GM19193 (cell line): ENCODE data around the gene WAPL.

ENCODE experiments used
- POLR2A ChIP-seq: IDR thresholded peaks from 4 replicates; pipeline ENCODE4 v1.6.1; 2011; ENCODE audit not compliant: insufficient read depth, insufficient read length; ENCODE audit errors: extremely low read depth

WAPL gene

DNA sequence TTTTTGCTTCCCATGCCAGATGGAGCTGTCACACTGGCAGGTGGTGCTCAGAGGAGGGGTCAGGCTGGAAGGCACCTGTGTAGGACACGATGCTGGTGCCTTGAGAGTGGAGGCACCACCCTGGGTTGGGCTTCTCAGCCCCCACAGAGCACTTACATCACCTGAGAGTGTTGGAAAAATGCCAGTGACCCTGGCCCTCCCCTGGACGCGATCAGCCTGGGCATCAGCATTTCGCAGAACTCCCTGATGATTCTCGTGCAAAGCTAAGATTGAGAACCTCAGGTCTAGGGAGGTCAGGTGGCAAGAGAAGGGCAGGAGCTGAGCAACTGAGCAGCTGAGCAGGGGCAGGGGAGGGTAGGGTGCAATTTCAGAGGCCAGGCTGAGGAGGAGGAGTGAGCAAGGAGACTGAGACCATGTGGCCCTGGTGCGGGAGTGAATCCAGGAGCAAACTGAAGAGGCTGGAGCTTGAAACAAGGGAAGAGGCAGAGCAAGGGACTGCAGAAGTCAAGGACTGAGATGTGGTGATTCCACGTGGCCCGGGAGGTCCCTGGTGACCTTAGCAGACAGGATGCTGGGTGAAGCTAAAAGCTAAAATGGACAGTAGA, 130.3 kb downstream of the WAPL start:
- no peak for TF ChIP-seq POLR2A

DNA sequence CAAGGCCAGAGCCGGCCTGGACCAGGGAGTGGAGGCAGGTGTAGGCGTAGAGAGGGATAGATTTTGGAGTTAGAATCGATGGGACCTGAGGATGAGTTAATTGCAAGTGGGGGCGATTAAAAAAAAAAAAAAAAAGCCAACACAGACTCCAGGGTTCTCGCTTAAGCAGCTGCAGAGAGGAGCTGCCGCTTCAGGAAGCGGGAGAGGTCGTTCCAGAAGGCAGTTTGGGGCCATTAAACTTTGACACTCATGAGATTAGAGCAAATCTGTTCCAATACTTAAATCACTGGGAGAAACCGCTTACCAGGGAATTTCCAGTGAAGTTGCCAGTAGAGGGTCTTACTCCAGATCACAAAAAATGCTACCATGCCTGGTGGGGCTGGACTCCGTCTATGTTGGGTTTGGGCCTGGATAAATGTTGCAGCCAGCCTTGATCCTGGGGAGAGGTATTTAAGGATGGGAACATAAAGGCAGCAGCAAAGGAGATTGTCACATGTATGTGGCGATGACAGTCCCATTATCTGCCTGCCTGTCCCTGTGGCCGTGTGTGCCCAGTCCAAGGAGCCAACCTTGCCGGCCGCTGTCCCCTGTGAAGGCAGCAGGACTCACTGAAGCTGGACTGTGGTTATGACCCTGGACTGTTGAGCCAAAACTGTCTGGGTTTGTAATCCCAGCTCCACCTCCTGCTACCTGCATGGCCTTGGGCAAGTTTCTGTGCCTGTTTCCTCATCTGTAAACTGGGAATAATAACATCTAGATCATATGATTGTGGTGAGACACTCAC, 131.1 kb downstream of the WAPL start:
- no peak for TF ChIP-seq POLR2A

DNA sequence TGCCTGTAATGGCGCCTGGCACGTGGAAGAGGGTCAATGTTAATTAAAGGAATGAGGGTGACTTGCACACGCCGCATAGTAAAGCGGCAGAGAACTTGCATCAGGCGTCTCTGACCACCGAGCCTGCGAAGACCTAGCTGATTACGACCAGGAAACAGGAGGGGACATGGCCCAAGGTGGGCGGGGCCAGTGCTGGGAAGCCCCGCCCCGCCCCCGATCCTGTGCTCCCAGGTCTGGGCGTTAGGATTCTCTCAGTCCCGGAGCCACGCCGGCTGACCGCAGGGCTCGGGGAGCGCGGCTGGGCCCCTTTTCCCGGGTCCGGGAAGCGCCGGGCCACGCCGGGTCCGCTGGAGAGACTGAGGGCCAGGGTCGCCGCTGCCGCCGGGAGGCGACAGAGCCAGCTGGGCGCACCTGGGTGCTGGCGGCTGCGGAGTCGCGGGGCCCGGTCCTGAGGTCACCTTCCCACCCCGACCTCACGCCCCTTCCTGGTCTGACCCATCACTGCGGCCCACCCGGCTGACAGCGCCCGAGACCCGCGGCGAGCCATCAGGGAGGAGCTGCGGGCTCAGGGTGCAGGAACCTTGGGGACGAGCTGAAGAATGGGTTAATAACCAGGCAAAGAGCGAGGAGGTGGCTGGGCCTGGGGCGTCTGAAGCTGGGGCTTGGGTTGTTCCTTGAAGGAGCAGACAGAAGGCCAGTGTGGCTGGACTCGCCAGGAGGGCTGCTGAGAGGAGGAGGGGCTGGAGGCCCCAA, 132.0 kb downstream of the WAPL start:
- peak; percentile 53 for TF ChIP-seq POLR2A

DNA sequence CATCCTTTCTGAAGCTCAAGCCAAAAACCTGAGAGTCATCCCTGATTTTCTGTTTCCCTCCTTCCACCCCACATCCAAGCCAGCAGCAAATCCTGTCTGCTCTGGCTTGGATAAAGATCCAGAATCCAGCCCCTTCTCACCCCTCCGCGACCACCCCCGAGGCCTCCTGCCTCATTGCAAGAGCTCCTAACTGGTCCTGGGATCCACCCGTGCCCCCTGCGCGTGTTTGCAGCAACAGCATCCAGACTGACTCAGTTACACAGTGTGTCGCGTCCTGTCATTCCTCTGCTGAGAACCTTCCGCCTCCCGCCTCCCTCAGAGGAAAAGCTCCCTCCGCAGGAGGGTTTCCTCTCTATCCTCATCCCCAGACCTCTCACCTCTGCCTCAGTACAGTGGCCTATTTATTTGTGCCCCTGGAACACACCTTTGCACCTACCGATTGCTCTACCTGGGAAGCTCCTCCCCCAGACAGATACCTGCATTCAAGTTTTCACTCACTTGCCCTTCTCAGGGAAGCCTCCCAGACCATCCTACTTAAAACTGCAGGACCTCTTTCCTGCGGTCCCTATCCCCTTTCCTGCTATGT, 133.4 kb downstream of the WAPL start:
- no peak for TF ChIP-seq POLR2A

DNA sequence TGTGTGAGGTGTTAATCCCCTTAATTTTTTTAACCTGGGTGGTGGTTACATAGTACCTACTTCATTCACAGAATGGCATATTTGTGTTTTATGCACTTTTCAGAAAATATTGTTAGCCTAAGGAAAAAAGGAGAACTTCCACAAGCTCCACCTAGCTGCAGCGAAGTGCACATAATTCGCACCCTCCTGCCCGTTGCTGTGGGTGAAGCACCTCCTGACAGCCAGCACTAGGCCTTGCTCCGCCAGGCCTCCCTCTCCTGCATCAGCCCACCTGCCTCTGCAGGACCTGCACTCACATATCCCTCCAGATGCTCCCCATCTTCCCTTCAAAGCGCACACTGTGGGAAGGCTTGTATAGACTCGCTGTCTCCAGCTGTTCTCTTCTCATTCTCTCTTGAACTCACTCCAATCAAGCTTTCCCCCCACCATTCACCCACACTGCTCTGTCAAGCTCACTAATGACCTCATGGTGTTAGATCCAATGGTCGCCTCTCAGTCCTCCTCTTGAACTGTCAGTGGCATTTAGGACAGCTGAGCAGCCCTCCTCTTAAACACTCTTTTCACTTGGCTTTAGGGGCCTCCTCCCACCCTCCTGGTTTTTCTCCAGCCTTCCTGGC, 134.3 kb downstream of the WAPL start:
- no peak for TF ChIP-seq POLR2A

DNA sequence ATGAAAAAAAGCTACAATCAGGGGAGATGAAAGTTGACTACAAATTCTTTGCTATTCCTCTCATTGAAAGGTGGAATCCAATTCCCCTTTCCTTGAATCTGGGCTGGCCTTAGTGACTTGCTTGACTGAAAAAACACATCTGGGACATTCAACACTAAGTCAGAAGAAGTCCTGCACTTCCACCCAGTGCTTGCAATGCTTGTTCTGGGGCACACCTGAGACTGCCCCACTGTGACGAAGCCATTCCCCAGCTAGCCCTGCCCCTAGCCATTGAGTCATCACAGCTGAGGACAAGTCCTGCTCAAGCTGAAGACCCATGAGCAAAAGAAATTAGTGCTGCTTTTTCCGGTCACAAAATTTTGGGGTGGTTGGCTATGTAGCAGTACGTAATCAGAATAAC, 135.8 kb downstream of the WAPL start:
- TF ChIP-seq POLR2A, result no peak
